H1 (cell line): ENCODE results near the gene PRRT1B. TPM values are rescaled to one million over a fixed set of nuclear protein-coding genes. Genes with fewer than 3 reads are reported as not detected.

Experiments used
- CTCF ChIA-PET: fragments of 300-600 bp; sonication (Branson Sonifier 250); formaldehyde crosslinking; loops from one replicate; lab custom pipeline; 2021; ENCODE audit not compliant: partially characterized antibody; lab: Charles Lee
- POLR2A ChIA-PET: fragments of 300-600 bp; sonication (Branson Sonifier 250); formaldehyde crosslinking; loops from one replicate; lab custom pipeline; 2021; ENCODE audit warnings: inconsistent platforms; ENCODE audit not compliant: partially characterized antibody; lab: Charles Lee
- DNase-seq, 2 experiments: peaks; one replicate each; pipeline versions ENCODE4 v3.0.0 to v3.0.0-alpha.2; 2010 to 2022; ENCODE audit warnings: low spot score in 2 of 2, low read depth in 1 of 2, mixed read lengths in 1 of 2
- FAIRE-seq: peaks from 2 replicates; lab custom pipeline; 2011; peaks lifted over from hg19 to GRCh38; lab: Jason Lieb, UNC
- H2AFZ ChIP-seq: 2 replicates; pipeline ENCODE4 v1.8.1; 2012; ENCODE audit warnings: low read length, inconsistent platforms
- H2AK5ac ChIP-seq: 2 replicates; pipeline ENCODE4 v1.6.1; 2013; ENCODE audit warnings: low read depth, low read length
- H2BK120ac ChIP-seq: replicated peaks from 2 replicates; pipeline ENCODE3; 2013; ENCODE audit warnings: low read depth, low read length, inconsistent platforms
- H2BK12ac ChIP-seq: 2 replicates; pipeline ENCODE4 v1.6.1; 2013; ENCODE audit warnings: low read depth, low read length
- H2BK15ac ChIP-seq: 2 replicates; pipeline ENCODE4 v1.6.1; 2013; ENCODE audit warnings: low read length
- H2BK20ac ChIP-seq: 2 replicates; pipeline ENCODE4 v1.6.1; 2013; ENCODE audit warnings: low read length
- H2BK5ac ChIP-seq: 2 replicates; pipeline ENCODE4 v1.6.1; 2013; ENCODE audit warnings: low read depth, low read length
- H3K14ac ChIP-seq: 2 replicates; pipeline ENCODE4 v1.6.1; 2013; ENCODE audit warnings: inconsistent platforms; ENCODE audit not compliant: insufficient read length
- H3K18ac ChIP-seq: 2 replicates; pipeline ENCODE4 v1.6.1; 2013; ENCODE audit warnings: low read length; ENCODE audit errors: extremely low read depth
- H3K23ac ChIP-seq: 2 replicates; pipeline ENCODE4 v1.6.1; 2013; ENCODE audit warnings: inconsistent platforms; ENCODE audit not compliant: insufficient read length
- H3K23me2 ChIP-seq: 2 replicates; pipeline ENCODE4 v1.6.1; 2013; ENCODE audit warnings: low read depth, low read length
- H3K27ac ChIP-seq: 2 replicates; pipeline ENCODE4 v1.6.1; 2011; ENCODE audit warnings: low read depth, low read length, inconsistent platforms
- H3K27me3 ChIP-seq, 4 experiments: replicated peaks in 1 of 4; 1 replicate in 1 of 4; 2 replicates in 3 of 4; pipeline versions ENCODE4 v1.6.1 to v1.8.1; 2011 to 2013; ENCODE audit warnings: low read length in 3 of 4, mild to moderate bottlenecking in 3 of 4, inconsistent platforms in 2 of 4, mixed read lengths in 2 of 4, moderate library complexity in 1 of 4; ENCODE audit not compliant: control insufficient read depth in 3 of 4, insufficient read depth in 3 of 4; ENCODE audit errors: extremely low read depth in 1 of 4
- H3K36me3 ChIP-seq, 4 experiments: 2 replicates each; pipeline versions ENCODE4 v1.6.1 to v1.8.1; 2011 to 2013; ENCODE audit warnings: mild to moderate bottlenecking in 4 of 4, low read length in 3 of 4, moderate library complexity in 2 of 4, control low read depth in 1 of 4, inconsistent platforms in 1 of 4; ENCODE audit not compliant: insufficient read depth in 4 of 4, control insufficient read depth in 2 of 4
- H3K4ac ChIP-seq: replicated peaks from 2 replicates; pipeline ENCODE3; 2013; ENCODE audit warnings: low read length, low read depth, mixed read lengths, inconsistent platforms; ENCODE audit not compliant: insufficient read length
- H3K4me1 ChIP-seq, 4 experiments: replicated peaks in 1 of 4; 1 replicate in 1 of 4; 2 replicates in 3 of 4; pipeline versions ENCODE4 v1.6.1 to v1.8.1; 2011 to 2013; ENCODE audit warnings: low read length in 3 of 4, inconsistent platforms in 2 of 4, mixed read lengths in 1 of 4; ENCODE audit not compliant: insufficient read depth in 4 of 4, control insufficient read depth in 3 of 4
- H3K4me2 ChIP-seq, 2 experiments: 2 replicates each; pipeline versions ENCODE4 v1.6.1 to v1.8.1; 2011 to 2013; ENCODE audit warnings: low read depth in 2 of 2, low read length in 2 of 2, control low read depth in 1 of 2, inconsistent platforms in 1 of 2, mild to moderate bottlenecking in 1 of 2; ENCODE audit not compliant: insufficient read depth in 1 of 2
- H3K4me3 ChIP-seq, 4 experiments: fragments of 200-600, 300-600 bp in 1 of 4; sonication (generic), shearing (Covaris generic), sonication (Bioruptor Twin) in 1 of 4; 2 replicates each; pipeline versions ENCODE4 v1.5.1 to v1.8.1; 2011 to 2016; ENCODE audit warnings: low read length in 4 of 4, low read depth in 3 of 4, control low read depth in 2 of 4, inconsistent platforms in 2 of 4, mild to moderate bottlenecking in 2 of 4, mixed read lengths in 1 of 4, moderate library complexity in 1 of 4; ENCODE audit not compliant: insufficient read depth in 2 of 4; ENCODE audit errors: extremely low read depth in 1 of 4
- H3K56ac ChIP-seq: replicated peaks from 2 replicates; pipeline ENCODE3; 2013; ENCODE audit warnings: low read depth, mild to moderate bottlenecking, mixed read lengths, low read length, inconsistent platforms; ENCODE audit not compliant: insufficient read length
- H3K79me1 ChIP-seq: 2 replicates; pipeline ENCODE4 v1.6.1; 2013; ENCODE audit warnings: low read depth, low read length, control low read depth
- H3K79me2 ChIP-seq, 2 experiments: 2 replicates each; pipeline versions ENCODE4 v1.6.1 to v1.8.1; 2012 to 2013; ENCODE audit warnings: low read length in 2 of 2, mild to moderate bottlenecking in 2 of 2, inconsistent platforms in 1 of 2; ENCODE audit not compliant: insufficient read depth in 2 of 2, control insufficient read depth in 1 of 2
- H3K9ac ChIP-seq, 4 experiments: replicated peaks in 1 of 4; 1 replicate in 1 of 4; 2 replicates in 3 of 4; pipeline versions ENCODE4 v1.6.1 to v1.8.1; 2011 to 2013; ENCODE audit warnings: low read depth in 3 of 4, low read length in 3 of 4, control low read depth in 2 of 4, mild to moderate bottlenecking in 2 of 4, moderate library complexity in 2 of 4, inconsistent platforms in 1 of 4; ENCODE audit errors: extremely low read depth in 1 of 4
- H3K9me3 ChIP-seq, 2 experiments: 2 replicates each; pipeline versions ENCODE4 v1.6.1 to v1.8.1; 2012 to 2013; ENCODE audit warnings: mild to moderate bottlenecking in 2 of 2, moderate library complexity in 2 of 2, control low read depth in 1 of 2, inconsistent platforms in 1 of 2, low read depth in 1 of 2, low read length in 1 of 2, mixed read lengths in 1 of 2; ENCODE audit not compliant: insufficient read depth in 2 of 2
- H4K20me1 ChIP-seq, 2 experiments: replicated peaks in 1 of 2; 2 replicates each; pipeline versions ENCODE3 to v1.8.1; 2011 to 2013; ENCODE audit warnings: inconsistent platforms in 2 of 2, low read length in 2 of 2, mild to moderate bottlenecking in 1 of 2; ENCODE audit not compliant: insufficient read depth in 2 of 2, control insufficient read depth in 1 of 2
- H4K5ac ChIP-seq: 2 replicates; pipeline ENCODE4 v1.6.1; 2013; ENCODE audit warnings: low read length, low read depth, mixed read lengths, inconsistent platforms; ENCODE audit not compliant: insufficient read length
- H4K8ac ChIP-seq: 2 replicates; pipeline ENCODE4 v1.8.0; 2013; ENCODE audit warnings: mild to moderate bottlenecking, moderate library complexity, low read length, inconsistent platforms; ENCODE audit not compliant: insufficient read depth; ENCODE audit errors: extremely low read depth
- H4K91ac ChIP-seq: replicated peaks from 2 replicates; pipeline ENCODE3; 2013; ENCODE audit warnings: low read length, mixed read lengths, inconsistent platforms; ENCODE audit not compliant: insufficient read length
- RAD21 ChIP-seq, 2 experiments: IDR thresholded peaks in 1 of 2; conservative IDR thresholded peaks in 1 of 2; 2 replicates each; pipeline ENCODE4 v1.6.1; 2011; ENCODE audit warnings: low read depth in 2 of 2, low read length in 2 of 2, improper control_type of control experiment in 1 of 2, inconsistent platforms in 1 of 2, mild to moderate bottlenecking in 1 of 2, moderate library complexity in 1 of 2
- SAP30 ChIP-seq: fragments of 300-600 bp; sonication (generic); IDR thresholded peaks from 2 replicates; pipeline ENCODE4 v1.7.1; 2012; ENCODE audit warnings: low read length, moderate library complexity, mild to moderate bottlenecking, inconsistent platforms; ENCODE audit not compliant: insufficient read depth, insufficient replicate concordance
- SRF ChIP-seq: IDR thresholded peaks from 2 replicates; pipeline ENCODE4 v1.6.1; 2011; ENCODE audit warnings: mild to moderate bottlenecking, low read depth, low read length, moderate library complexity
- WGBS, 2 experiments: shearing (Covaris generic) in 1 of 2; methylation state at CpG; one replicate each; pipeline versions ENCODE4 v1.1.6 to v1.1.7; 2013 to 2015; ENCODE audit warnings: low lambda C conversion rate in 2 of 2, mixed read lengths in 2 of 2, inconsistent platforms in 1 of 2, low coverage in 1 of 2, missing lambda C conversion rate in 1 of 2; ENCODE audit not compliant: insufficient replicate concordance in 2 of 2, insufficient coverage in 1 of 2, insufficient read length in 1 of 2; ENCODE audit errors: extremely low coverage in 1 of 2, missing lambda C conversion rate in 1 of 2; 5-methylcytosine and 5-hydroxymethylcytosine counted together
- polyA plus RNA-seq, 7 experiments: library from polyadenylated mRNA; depleted of rRNA in 3 of 7; stranded (reverse) in 5 of 7; unstranded in 2 of 7; fragments of >200 nt in 5 of 7; fragments of 200-250 nt in 2 of 7; gene quantifications; 1 replicate in 5 of 7; 2 replicates in 1 of 7; 4 replicates in 1 of 7; pipeline versions ENCODE4 v1.2.1 to v1.2.3, GENCODE V29; 2011 to 2013; ENCODE audit warnings: missing spikeins in 2 of 7, mixed read lengths in 2 of 7
- total RNA-seq: library from RNA; stranded (reverse); fragmentation: NEBNext Ultra II Directional; extraction: Animal tissue kit (Norgen Biotek cat#: 25700); gene quantifications from 2 replicates; pipeline ENCODE4 v1.2.1, GENCODE V29; 2021
- TF ChIP-seq, protein P1 (sequence below), 3 experiments: IDR thresholded peaks; 1 replicate in 2 of 3; 2 replicates in 1 of 3; pipeline versions ENCODE4 v1.5.1 to v1.6.1; 2011; ENCODE audit warnings: low read length in 3 of 3, mild to moderate bottlenecking in 3 of 3, inconsistent platforms in 2 of 3, low read depth in 1 of 3, moderate library complexity in 1 of 3; ENCODE audit not compliant: insufficient read depth in 1 of 3; ENCODE audit errors: control extremely low read depth in 1 of 3
- TF ChIP-seq, protein P2 (sequence below): IDR thresholded peaks from 2 replicates; pipeline ENCODE4 v1.6.1; 2012; ENCODE audit warnings: inconsistent platforms

The PRRT1B gene
- total and polyA plus RNA-seq, 2 of the 8 experiments (the other 6 are each of a cell fraction or from before 2014, with no cell fraction given), result 0.30 to 1.2 TPM

DNA sequence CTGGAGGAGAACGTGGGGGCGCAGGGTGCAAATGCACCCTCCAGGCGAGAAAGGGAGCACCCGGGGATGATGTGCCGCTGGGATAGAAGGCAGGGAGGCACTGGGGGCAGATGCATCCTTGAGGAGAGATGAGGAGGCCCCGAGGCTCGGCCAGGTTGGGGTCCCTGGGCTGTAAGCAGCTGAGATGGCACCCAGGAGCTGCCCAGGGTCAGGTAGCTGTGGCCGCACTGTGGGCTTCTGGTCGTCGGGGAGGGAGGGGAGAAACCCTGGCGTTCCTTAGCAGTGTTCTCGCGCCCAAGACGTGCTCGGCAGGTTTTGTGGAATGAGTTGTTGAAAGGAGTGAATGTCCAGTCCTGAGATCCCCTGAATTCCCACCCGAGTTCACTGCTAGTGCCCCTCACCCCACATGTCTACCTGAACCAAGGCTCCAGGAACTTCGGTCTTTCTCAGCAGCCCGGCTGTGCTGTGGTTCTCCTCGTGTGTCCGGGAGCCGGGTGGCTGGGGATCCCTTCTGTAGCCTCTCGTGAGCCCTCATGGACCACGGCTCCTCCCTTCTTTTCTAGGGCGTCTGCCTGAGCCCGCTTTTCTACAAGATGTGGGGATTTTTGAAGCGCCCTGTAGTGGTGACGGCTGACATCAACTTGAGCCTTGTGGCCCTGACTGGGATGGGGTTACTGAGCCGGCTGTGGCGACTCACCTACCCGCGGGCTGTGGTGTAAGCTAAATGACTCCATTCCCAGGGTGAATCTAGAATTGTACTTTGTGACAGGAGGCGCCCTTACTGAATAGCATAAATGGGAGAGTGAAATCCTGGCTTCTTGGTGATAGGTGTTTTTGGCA, 41.5 kb upstream of the PRRT1B start:
- Histone ChIP-seq H2BK5ac (peak overlapping the region; percentile 66; the same call in 1 of the 2 replicates), H3K4ac (peak overlapping the region; percentile 36), H3K4me1 (peaks cover 0 to 9% (median 5%) of the 10 kb centered on the region in 4 experiments; a peak in 4 of 7 replicates), H2BK120ac (no peak overlapping the region), H2BK12ac (peak overlapping the region; percentile 33; the same call in 1 of the 2 replicates), H4K20me1 (peaks cover 7% of the 10 kb centered on the region in 2 experiments), H3K23ac (no peak overlapping the region), H3K18ac (no peak overlapping the region; the same call in 1 of the 2 replicates), H4K91ac (peak overlapping the region; percentile 76), H3K36me3 (peaks cover 7 to 12% (median 10%) of the 10 kb centered on the region in 4 experiments; a peak in 7 of 8 replicates), H3K9ac (peak overlapping the region in 2 of 4 experiments; percentile 55 to 56; a peak in 5 of 7 replicates), H3K27ac (no peak overlapping the region), H2AK5ac (no peak overlapping the region), H4K8ac (no peak overlapping the region), H3K14ac (no peak overlapping the region), H2AFZ (no peak overlapping the region), H3K4me3 (peak overlapping the region; percentile 70 to 89 (median 80)), H2BK15ac (no peak overlapping the region), H4K5ac (no peak overlapping the region), H3K9me3 (no peaks in the 10 kb centered on the region), H3K56ac (no peak overlapping the region), H3K23me2 (peaks cover 5% of the 10 kb centered on the region), H3K27me3 (peaks cover 0 to 8% (median 0%) of the 10 kb centered on the region in 4 experiments; a peak in 2 of 7 replicates), H3K79me1 (0 out of 2 replicates have a peak, but pooled peaks cover 2% of the 10 kb centered on the region), H3K4me2 (peak overlapping the region; percentile 75 to 98), H3K79me2 (no peaks in the 10 kb centered on the region; a peak in 1 of 4 replicates), H2BK20ac (no peak overlapping the region)
- WGBS, 2 experiments, result 51% methylated on average over 32 of the region's 32 CpGs; no CpG with 5 or more reads in 1 of the 2 experiments
- DNase-seq (peak; percentile 21 to 63), FAIRE-seq (no peak)
- TF ChIP-seq SAP30, result no peak
- TF ChIP-seq, protein P1, sequence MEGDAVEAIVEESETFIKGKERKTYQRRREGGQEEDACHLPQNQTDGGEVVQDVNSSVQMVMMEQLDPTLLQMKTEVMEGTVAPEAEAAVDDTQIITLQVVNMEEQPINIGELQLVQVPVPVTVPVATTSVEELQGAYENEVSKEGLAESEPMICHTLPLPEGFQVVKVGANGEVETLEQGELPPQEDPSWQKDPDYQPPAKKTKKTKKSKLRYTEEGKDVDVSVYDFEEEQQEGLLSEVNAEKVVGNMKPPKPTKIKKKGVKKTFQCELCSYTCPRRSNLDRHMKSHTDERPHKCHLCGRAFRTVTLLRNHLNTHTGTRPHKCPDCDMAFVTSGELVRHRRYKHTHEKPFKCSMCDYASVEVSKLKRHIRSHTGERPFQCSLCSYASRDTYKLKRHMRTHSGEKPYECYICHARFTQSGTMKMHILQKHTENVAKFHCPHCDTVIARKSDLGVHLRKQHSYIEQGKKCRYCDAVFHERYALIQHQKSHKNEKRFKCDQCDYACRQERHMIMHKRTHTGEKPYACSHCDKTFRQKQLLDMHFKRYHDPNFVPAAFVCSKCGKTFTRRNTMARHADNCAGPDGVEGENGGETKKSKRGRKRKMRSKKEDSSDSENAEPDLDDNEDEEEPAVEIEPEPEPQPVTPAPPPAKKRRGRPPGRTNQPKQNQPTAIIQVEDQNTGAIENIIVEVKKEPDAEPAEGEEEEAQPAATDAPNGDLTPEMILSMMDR (IDR thresholded peaks at IDR 0.05; ENCODE audit: control extremely low read depth in 1 of 3, insufficient read depth in 1 of 3, low read depth in 1 of 3, low read length in 3 of 3), result peak in 2 of 3 experiments; percentile 10 to 12; a peak in 2 of 4 replicates
- peak; percentile 13 to 14; a peak in 1 of 4 replicates for TF ChIP-seq RAD21 (IDR thresholded peaks at IDR 0.05 in 1 of 2, conservative IDR thresholded peaks at IDR 0.05 in 1 of 2; ENCODE audit: low read depth in 2 of 2, low read length in 2 of 2)
- TF ChIP-seq, protein P2, sequence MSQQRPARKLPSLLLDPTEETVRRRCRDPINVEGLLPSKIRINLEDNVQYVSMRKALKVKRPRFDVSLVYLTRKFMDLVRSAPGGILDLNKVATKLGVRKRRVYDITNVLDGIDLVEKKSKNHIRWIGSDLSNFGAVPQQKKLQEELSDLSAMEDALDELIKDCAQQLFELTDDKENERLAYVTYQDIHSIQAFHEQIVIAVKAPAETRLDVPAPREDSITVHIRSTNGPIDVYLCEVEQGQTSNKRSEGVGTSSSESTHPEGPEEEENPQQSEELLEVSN, result 0 out of 2 replicates have a peak, but pooled peaks have one; percentile 2
- TF ChIP-seq SRF, result no peak
- POLR2A ChIA-PET, result interaction anchor here (0.7 to 2.2 kb wide), 11 partner anchors 9 to 235 kb away, joined by 3 to 15 read pairs (median 4); no protein-coding TSS in a partner anchor
- CTCF ChIA-PET, result interaction anchor here (0.7 to 1.5 kb wide), 6 partner anchors 16 to 237 kb away, joined by 3 to 7 read pairs (median 4); no protein-coding TSS in a partner anchor
